ENCODE data around the gene ATP8B1.

- TF ChIP-seq POLR2A (IDR thresholded peaks at IDR 0.05; ENCODE audit: borderline replicate concordance, extremely low read depth, insufficient read depth, insufficient read length) (no peak), ATF3 (IDR thresholded peaks at IDR 0.05) (no peak), CTCF (IDR thresholded peaks at IDR 0.05 in 2 of 3, conservative IDR thresholded peaks at IDR 0.05 in 1 of 3; ENCODE audit: borderline replicate concordance in 1 of 3, insufficient read depth in 1 of 3, low read depth in 2 of 3, low read length in 2 of 3) (no peak), REST (IDR thresholded peaks at IDR 0.05; ENCODE audit: low read depth) (no peak)
Measured at GRCh38 chr18:57738078-57738477, 65.0 kb downstream of the ATP8B1 start.

Data from HCT116 (cell line).